ENCODE results near the gene SFMBT2. TPM values are rescaled to one million over a fixed set of nuclear protein-coding genes. Genes with fewer than 3 reads are reported as not detected.

SFMBT2 gene
- total RNA-seq, 1 experiment from 2014 or later, result 1.3 TPM

- no peaks in the 10 kb centered on the region for H3K27me3 ChIP-seq (ENCODE audit: control insufficient read depth, insufficient read depth, low read length)
- no peaks in the 10 kb centered on the region for H3K36me3 ChIP-seq (ENCODE audit: control insufficient read depth, insufficient read depth, low read length)
- ChIA-PET CTCF (no interaction called here), POLR2A (no interaction called here)
- H3K9me3 ChIP-seq (ENCODE audit: control insufficient read depth, insufficient read depth, low read depth, low read length), result no peaks in the 10 kb centered on the region
- H3K4me3 ChIP-seq (ENCODE audit: low read depth in 2 of 2, low read length in 2 of 2), result no peak overlapping the region
- no peaks in the 10 kb centered on the region for H3K4me1 ChIP-seq (ENCODE audit: control insufficient read depth, insufficient read depth, low read length)
- intact Hi-C loops (cut with micrococcal nuclease; ENCODE audit: unreplicated experiment), result no loop called here
- BruUV-seq (replicated peaks), result no TSS peak
- no peak overlapping the region for H3K27ac ChIP-seq (ENCODE audit: low read length)
- in situ Hi-C loops (cut with HindIII; ENCODE audit: low pct_unique_long_range_greater_than_20kb, low sequenced_read_pairs), result no loop called here
- DNase-seq (ENCODE audit: low read depth, low spot score) (no peak), ATAC-seq (no peak)
- TF ChIP-seq TCF7L2 (IDR thresholded peaks at IDR 0.05; ENCODE audit: low read depth, low read length) (no peak), REST (IDR thresholded peaks at IDR 0.05; ENCODE audit: insufficient read depth in 1 of 2, low read depth in 2 of 2, low read length in 1 of 2) (no peak), CTCF (IDR thresholded peaks at IDR 0.05) (no peak)
These were observed 204.3 kb downstream of the SFMBT2 start for GRCh38 chr10:7206412-7207100.

- BruUV-seq (replicated peaks), result no TSS peak
- CTCF ChIA-PET, result no interaction called here
- in situ Hi-C loops (cut with HindIII; ENCODE audit: low pct_unique_long_range_greater_than_20kb, low sequenced_read_pairs), result no loop called here
These were observed 205.2 kb downstream of the SFMBT2 start for GRCh38 chr10:7205656-7206055.

More at GRCh38 chr10:7205656-7206055, 205.2 kb downstream of the SFMBT2 start:
- POLR2A ChIA-PET, result no interaction called here
- Histone ChIP-seq H3K9me3 (ENCODE audit: control insufficient read depth, insufficient read depth, low read depth, low read length) (no peaks in the 10 kb centered on the region), H3K36me3 (ENCODE audit: control insufficient read depth, insufficient read depth, low read length) (no peaks in the 10 kb centered on the region), H3K27ac (ENCODE audit: low read length) (no peak overlapping the region), H3K27me3 (ENCODE audit: control insufficient read depth, insufficient read depth, low read length) (no peaks in the 10 kb centered on the region), H3K4me1 (ENCODE audit: control insufficient read depth, insufficient read depth, low read length) (no peaks in the 10 kb centered on the region), H3K4me3 (ENCODE audit: low read depth in 2 of 2, low read length in 2 of 2) (no peak overlapping the region)
- intact Hi-C loops (cut with micrococcal nuclease; ENCODE audit: unreplicated experiment), result no loop called here
- no peak for DNase-seq (ENCODE audit: low read depth, low spot score)
- TF ChIP-seq POLR2AphosphoS5 (IDR thresholded peaks at IDR 0.05; ENCODE audit: low read depth, low read length), result no peak
- TF ChIP-seq SIN3A (IDR thresholded peaks at IDR 0.05; ENCODE audit: borderline replicate concordance, insufficient read depth, low read depth, low read length), result no peak
- TF ChIP-seq REST (IDR thresholded peaks at IDR 0.05; ENCODE audit: insufficient read depth in 1 of 2, low read depth in 2 of 2, low read length in 1 of 2), result no peak
- no peak for TF ChIP-seq TCF7L2 (IDR thresholded peaks at IDR 0.05; ENCODE audit: low read depth, low read length)
- TF ChIP-seq CTCF (IDR thresholded peaks at IDR 0.05), result no peak
- no peak for ATAC-seq

All from Panc1 (cell line).